ENCODE data around the gene CCDC89.

DNA sequence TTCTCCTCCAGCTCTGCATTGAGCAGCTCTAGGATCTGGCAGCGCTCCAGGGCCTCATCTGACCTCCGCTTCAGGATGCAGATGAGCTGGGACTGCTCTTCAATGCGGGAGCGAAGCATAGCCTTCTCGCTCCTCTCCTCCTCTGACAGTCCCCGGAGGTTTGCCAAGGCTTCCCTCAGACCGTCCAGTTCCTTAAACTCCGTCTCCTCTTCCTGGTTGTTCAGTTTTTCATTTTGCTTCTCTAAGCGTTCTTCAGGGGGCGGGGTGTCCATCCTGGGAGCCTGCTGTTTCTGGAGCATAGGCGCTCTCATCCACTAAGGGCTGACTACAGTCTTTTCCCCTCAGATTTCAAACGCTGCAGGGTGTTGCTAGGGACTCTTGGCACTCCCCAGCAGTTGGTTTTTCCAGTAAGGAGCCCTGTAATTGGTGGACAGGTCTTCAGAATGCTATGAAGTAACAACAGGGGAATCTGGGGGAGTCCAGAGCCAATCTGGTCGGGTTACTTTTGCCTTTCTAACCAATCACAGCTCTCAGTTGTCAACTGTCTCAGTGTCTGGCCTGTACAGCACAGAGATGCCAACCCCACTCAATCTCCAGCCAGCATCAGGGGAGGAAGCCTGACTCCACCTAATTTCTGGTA is at the start of gene CCDC89:
- TF ChIP-seq CBX5 (IDR thresholded peaks at IDR 0.05; ENCODE audit: low read depth) (no peak), RAD21 (IDR thresholded peaks at IDR 0.05; ENCODE audit: insufficient read depth, low read depth, low read length) (no peak), RFX5 (IDR thresholded peaks at IDR 0.05; ENCODE audit: low read depth, low read length) (no peak)

Data from GM12878 (cell line).